CD14-positive monocyte (primary cell): Measurements from ENCODE around the gene RMRP. TPM values are rescaled to one million over a fixed set of nuclear protein-coding genes. Genes with fewer than 3 reads are reported as not detected.

Experiments used
- DNase-seq, 3 donors: peaks; one replicate each; pipeline ENCODE4 v3.0.0-alpha.2; 2011 to 2022
- H2AFZ ChIP-seq: 2 replicates; pipeline ENCODE4 v1.6.0; 2012; ENCODE audit warnings: mild to moderate bottlenecking, low read depth, low read length, inconsistent platforms; ENCODE audit not compliant: insufficient read depth, poor library complexity, severe bottlenecking
- H3K27ac ChIP-seq, 2 donors: 1 replicate in 1 of 2; 2 replicates in 1 of 2; pipeline ENCODE4 v1.5.1; 2012 to 2013; ENCODE audit warnings: low read length in 2 of 2, control low read depth in 1 of 2, inconsistent platforms in 1 of 2, low read depth in 1 of 2, mild to moderate bottlenecking in 1 of 2
- H3K27me3 ChIP-seq, 2 donors: one replicate each; pipeline versions ENCODE4 v1.6.0 to v1.6.1; 2011 to 2013; ENCODE audit warnings: low read length in 2 of 2; ENCODE audit not compliant: control insufficient read depth in 2 of 2, insufficient read depth in 2 of 2
- H3K36me3 ChIP-seq, 2 donors: replicated peaks in 1 of 2; 1 replicate in 1 of 2; 2 replicates in 1 of 2; pipeline versions ENCODE4 v1.5.1 to v1.6.1; 2012 to 2013; ENCODE audit warnings: low read length in 2 of 2, control low read depth in 1 of 2, inconsistent platforms in 1 of 2, mild to moderate bottlenecking in 1 of 2; ENCODE audit not compliant: insufficient read depth in 2 of 2, control insufficient read depth in 1 of 2
- H3K4me1 ChIP-seq, 2 donors: 1 replicate in 1 of 2; 2 replicates in 1 of 2; pipeline versions ENCODE4 v1.5.1 to v1.6.1; 2012 to 2013; ENCODE audit warnings: low read length in 2 of 2, control low read depth in 1 of 2, inconsistent platforms in 1 of 2, mild to moderate bottlenecking in 1 of 2, moderate library complexity in 1 of 2; ENCODE audit not compliant: insufficient read depth in 2 of 2, control insufficient read depth in 1 of 2
- H3K4me2 ChIP-seq: replicated peaks from 2 replicates; pipeline ENCODE3; 2012; ENCODE audit warnings: low read length, moderate library complexity, mild to moderate bottlenecking; ENCODE audit not compliant: poor library complexity, severe bottlenecking; ENCODE audit errors: extremely low read depth
- H3K4me3 ChIP-seq, 3 experiments: fragments of 200-600 bp in 1 of 3; sonication (generic) in 1 of 3; replicated peaks in 1 of 3; 1 replicate in 2 of 3; 2 replicates in 1 of 3; pipeline ENCODE4 v1.5.1; 2011 to 2013; ENCODE audit warnings: low read length in 3 of 3, mild to moderate bottlenecking in 3 of 3, control low read depth in 2 of 3, low read depth in 2 of 3, inconsistent platforms in 1 of 3, moderate library complexity in 1 of 3
- H3K79me2 ChIP-seq: 2 replicates; pipeline ENCODE4 v1.6.0; 2012; ENCODE audit warnings: mild to moderate bottlenecking, control low read depth, inconsistent platforms, low read length, moderate library complexity; ENCODE audit not compliant: insufficient read depth
- H3K9ac ChIP-seq: 2 replicates; pipeline ENCODE4 v1.6.0; 2017; ENCODE audit warnings: low read length, mild to moderate bottlenecking; ENCODE audit not compliant: insufficient read depth, poor library complexity, severe bottlenecking
- H3K9me3 ChIP-seq, 2 donors: replicated peaks in 1 of 2; 1 replicate in 1 of 2; 2 replicates in 1 of 2; pipeline versions ENCODE4 v1.5.1 to v1.6.1; 2012 to 2013; ENCODE audit warnings: low read length in 2 of 2, control low read depth in 1 of 2; ENCODE audit not compliant: control insufficient read depth in 1 of 2, insufficient read depth in 1 of 2
- H4K20me1 ChIP-seq: 2 replicates; pipeline ENCODE4 v1.6.0; 2012; ENCODE audit warnings: mild to moderate bottlenecking, low read length, control low read depth, moderate library complexity; ENCODE audit not compliant: insufficient read depth
- H3K27ac Mint-ChIP-seq, 7 donors: one replicate each; pipeline ENCODE4 v1.8.0; 2020; ENCODE audit warnings: mild to moderate bottlenecking in 7 of 7, mixed read lengths in 7 of 7, moderate library complexity in 6 of 7, inconsistent platforms in 2 of 7
- H3K27me3 Mint-ChIP-seq, 3 donors: one replicate each; pipeline ENCODE4 v1.8.0; 2021 to 2022; ENCODE audit warnings: low read depth in 3 of 3, mild to moderate bottlenecking in 3 of 3, mixed read lengths in 3 of 3, moderate library complexity in 3 of 3, inconsistent platforms in 1 of 3
- H3K36me3 Mint-ChIP-seq, 2 donors: one replicate each; pipeline ENCODE4 v1.8.0; 2020; ENCODE audit warnings: mixed read lengths in 2 of 2, inconsistent platforms in 1 of 2, mild to moderate bottlenecking in 1 of 2
- H3K4me1 Mint-ChIP-seq: one replicate; pipeline ENCODE4 v1.8.0; 2020; ENCODE audit warnings: mild to moderate bottlenecking, mixed read lengths
- H3K4me3 Mint-ChIP-seq, 2 donors: one replicate each; pipeline ENCODE4 v1.8.0; 2020; ENCODE audit warnings: mild to moderate bottlenecking in 2 of 2, mixed read lengths in 2 of 2, moderate library complexity in 1 of 2
- H3K9me3 Mint-ChIP-seq, 7 donors: one replicate each; pipeline ENCODE4 v1.8.0; 2020 to 2022; ENCODE audit warnings: mixed read lengths in 7 of 7, mild to moderate bottlenecking in 6 of 7, moderate library complexity in 6 of 7, inconsistent platforms in 2 of 7
- CTCF ChIP-seq: fragments of 200-600 bp; IDR thresholded peaks from one replicate; pipeline ENCODE4 v1.8.0; 2022; ENCODE audit warnings: antibody characterized with exemption, mild to moderate bottlenecking
- WGBS: methylation state at CpG from one replicate; pipeline ENCODE4 v1.1.5; 2013; ENCODE audit warnings: missing lambda C conversion rate; ENCODE audit not compliant: insufficient coverage; 5-methylcytosine and 5-hydroxymethylcytosine counted together
- intact Hi-C, 2 donors: fragments of 100-400 bp; cut with micrococcal nuclease; formaldehyde crosslinking; loops; one replicate each; pipeline versions ENCODE4 v1.15.0 to v1.15.1; 2023
- polyA plus RNA-seq, 3 donors: library from polyadenylated mRNA; depleted of rRNA in 1 of 3; unstranded in 2 of 3; stranded (reverse) in 1 of 3; fragments of 300-500 nt in 2 of 3; fragments of >200 nt in 1 of 3; fragmentation: Illumina TruSeq in 2 of 3; gene quantifications; 1 replicate in 2 of 3; 2 replicates in 1 of 3; pipeline ENCODE4 v1.2.3, GENCODE V29; 2012 to 2021

The RMRP gene
- polyA plus RNA-seq, 3 donors, result 13.3 TPM; not detected in 2

GRCh38 chr9:35682520-35683315 is 24.9 kb upstream of the RMRP start:
- Histone ChIP-seq H3K9ac (no peak overlapping the region), H3K27ac (no peak overlapping the region), H3K27me3 (no peaks in the 10 kb centered on the region), H3K79me2 (no peaks in the 10 kb centered on the region), H3K36me3 (no peaks in the 10 kb centered on the region), H2AFZ (no peak overlapping the region), H3K4me3 (no peak overlapping the region), H4K20me1 (no peaks in the 10 kb centered on the region), H3K9me3 (no peaks in the 10 kb centered on the region), H3K4me2 (no peak overlapping the region), H3K4me1 (no peaks in the 10 kb centered on the region)
- Mint-ChIP-seq H3K4me3 (no peak overlapping the region), H3K27me3 (peaks cover 1 to 4% (median 3%) of the 10 kb centered on the region in 3 donors), H3K4me1 (no peaks in the 10 kb centered on the region), H3K27ac (peak overlapping the region in 1 of 7 donors; percentile 54), H3K36me3 (no peaks in the 10 kb centered on the region), H3K9me3 (no peaks in the 10 kb centered on the region)
- no peak for DNase-seq
- WGBS, result 91% methylated on average over 10 of the region's 10 CpGs
- TF ChIP-seq CTCF, result no peak
- intact Hi-C loops, result no loop called here

- no peak for TF ChIP-seq CTCF
- Histone ChIP-seq H3K36me3 (no peaks in the 10 kb centered on the region), H3K9me3 (no peaks in the 10 kb centered on the region), H3K27me3 (no peaks in the 10 kb centered on the region), H3K9ac (no peak overlapping the region), H2AFZ (no peak overlapping the region), H3K4me1 (no peaks in the 10 kb centered on the region), H3K4me3 (no peak overlapping the region), H3K79me2 (no peaks in the 10 kb centered on the region), H3K4me2 (no peak overlapping the region), H3K27ac (no peak overlapping the region), H4K20me1 (no peaks in the 10 kb centered on the region)
- Mint-ChIP-seq H3K36me3 (no peaks in the 10 kb centered on the region), H3K9me3 (no peaks in the 10 kb centered on the region), H3K27ac (no peak overlapping the region), H3K27me3 (peaks cover 0 to 6% (median 5%) of the 10 kb centered on the region in 3 donors), H3K4me3 (peak overlapping the region in 1 of 2 donors; percentile 24), H3K4me1 (no peaks in the 10 kb centered on the region)
- no peak for DNase-seq
- WGBS, result 86% methylated on average over 4 of the region's 6 CpGs
- intact Hi-C loops, result no loop called here
Observed at GRCh38 chr9:35682051-35682450, 24.2 kb upstream of the RMRP start.
